Suprapubic skin (tissue), 4 donors: ENCODE data around the gene CBLB. TPM values are rescaled to one million over a fixed set of nuclear protein-coding genes. Genes with fewer than 3 reads are reported as not detected.

Experiments
- DNase-seq, 2 donors: peaks; one replicate each; pipeline ENCODE4 v3.0.0-alpha.2; 2019; ENCODE audit warnings: low spot score in 2 of 2
- H3K27ac ChIP-seq: fragments of 200-600 bp; sonication (generic); one replicate; pipeline ENCODE4 v1.5.1; 2019
- H3K27me3 ChIP-seq: fragments of 200-600 bp; sonication (generic); one replicate; pipeline ENCODE4 v1.5.1; 2019
- H3K36me3 ChIP-seq: fragments of 200-600 bp; sonication (generic); one replicate; pipeline ENCODE4 v1.5.1; 2019
- H3K4me1 ChIP-seq: fragments of 200-600 bp; sonication (generic); one replicate; pipeline ENCODE4 v1.5.1; 2019
- H3K4me3 ChIP-seq: fragments of 200-600 bp; sonication (generic); one replicate; pipeline ENCODE4 v1.5.1; 2019; ENCODE audit warnings: mild to moderate bottlenecking
- H3K9me3 ChIP-seq: fragments of 200-600 bp; sonication (generic); one replicate; pipeline ENCODE4 v1.5.1; 2019
- EP300 ChIP-seq: sonication (generic); formaldehyde crosslinking; IDR thresholded peaks from one replicate; pipeline ENCODE4 v1.6.1; 2017; ENCODE audit warnings: antibody characterized with exemption
- POLR2A ChIP-seq, 2 donors: fragments of 450-650 bp; IDR thresholded peaks; one replicate each; pipeline ENCODE4 v1.6.1; 2017; ENCODE audit warnings: antibody characterized with exemption in 2 of 2, mild to moderate bottlenecking in 2 of 2, moderate library complexity in 2 of 2
- POLR2AphosphoS5 ChIP-seq, 3 donors: sonication (generic); formaldehyde crosslinking; IDR thresholded peaks; one replicate each; pipeline ENCODE4 v1.6.1; 2017; ENCODE audit warnings: antibody characterized with exemption in 3 of 3
- WGBS: methylation state at CpG from one replicate; pipeline ENCODE4 v1.1.5; 2018; 5-methylcytosine and 5-hydroxymethylcytosine counted together
- total RNA-seq, 4 donors: library from RNA; depleted of rRNA; stranded (reverse); fragments of >200 nt; gene quantifications; one replicate each; pipeline ENCODE4 v1.1.0, GENCODE V29; 2016
- TF ChIP-seq, protein P1 (sequence below), 2 donors: fragments of 200-600 bp in 1 of 2; fragments of 450-650 bp in 1 of 2; sonication (generic) in 1 of 2; IDR thresholded peaks; one replicate each; pipeline ENCODE4 v1.5.1; 2016 to 2019; ENCODE audit warnings: antibody characterized with exemption in 2 of 2, mild to moderate bottlenecking in 1 of 2, moderate library complexity in 1 of 2

The CBLB gene
- total RNA-seq, 4 donors from 2014 or later = 16.8 to 43.8 (median 25.2) TPM

DNA sequence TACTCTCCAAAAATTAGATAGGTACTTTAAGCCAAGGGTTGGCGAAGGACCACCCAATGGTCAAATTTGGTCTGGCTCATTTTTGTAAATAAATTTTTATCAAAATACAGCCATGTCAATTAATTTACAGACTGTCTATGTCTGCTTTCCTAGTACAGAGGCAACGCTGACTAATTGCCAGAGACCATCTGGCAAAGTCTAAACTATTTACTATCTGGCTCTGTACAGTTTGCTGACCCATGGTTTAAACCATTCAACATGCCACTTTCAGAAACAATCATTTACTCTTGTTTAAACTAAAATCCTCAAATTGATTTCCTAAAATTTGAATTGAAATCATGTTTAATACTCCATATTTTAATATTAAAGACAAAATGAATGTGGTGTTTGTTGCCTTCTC, 25.9 kb downstream of the CBLB start:
- no peaks in the 10 kb centered on the region for H3K36me3 ChIP-seq
- H3K4me1 ChIP-seq = peaks cover 37% of the 10 kb centered on the region
- no peaks in the 10 kb centered on the region for H3K9me3 ChIP-seq
- WGBS = 86% methylated on average over 2 of the region's 2 CpGs
- no peak overlapping the region for H3K4me3 ChIP-seq
- no peaks in the 10 kb centered on the region for H3K27me3 ChIP-seq
- TF ChIP-seq EP300 (no peak), POLR2A (IDR thresholded peaks at IDR 0.05) (no peak), POLR2AphosphoS5 (IDR thresholded peaks at IDR 0.05) (no peak)
- TF ChIP-seq, protein P1, sequence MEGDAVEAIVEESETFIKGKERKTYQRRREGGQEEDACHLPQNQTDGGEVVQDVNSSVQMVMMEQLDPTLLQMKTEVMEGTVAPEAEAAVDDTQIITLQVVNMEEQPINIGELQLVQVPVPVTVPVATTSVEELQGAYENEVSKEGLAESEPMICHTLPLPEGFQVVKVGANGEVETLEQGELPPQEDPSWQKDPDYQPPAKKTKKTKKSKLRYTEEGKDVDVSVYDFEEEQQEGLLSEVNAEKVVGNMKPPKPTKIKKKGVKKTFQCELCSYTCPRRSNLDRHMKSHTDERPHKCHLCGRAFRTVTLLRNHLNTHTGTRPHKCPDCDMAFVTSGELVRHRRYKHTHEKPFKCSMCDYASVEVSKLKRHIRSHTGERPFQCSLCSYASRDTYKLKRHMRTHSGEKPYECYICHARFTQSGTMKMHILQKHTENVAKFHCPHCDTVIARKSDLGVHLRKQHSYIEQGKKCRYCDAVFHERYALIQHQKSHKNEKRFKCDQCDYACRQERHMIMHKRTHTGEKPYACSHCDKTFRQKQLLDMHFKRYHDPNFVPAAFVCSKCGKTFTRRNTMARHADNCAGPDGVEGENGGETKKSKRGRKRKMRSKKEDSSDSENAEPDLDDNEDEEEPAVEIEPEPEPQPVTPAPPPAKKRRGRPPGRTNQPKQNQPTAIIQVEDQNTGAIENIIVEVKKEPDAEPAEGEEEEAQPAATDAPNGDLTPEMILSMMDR (IDR thresholded peaks at IDR 0.05) = no peak
- no peak overlapping the region for H3K27ac ChIP-seq
- no peak for DNase-seq

DNA sequence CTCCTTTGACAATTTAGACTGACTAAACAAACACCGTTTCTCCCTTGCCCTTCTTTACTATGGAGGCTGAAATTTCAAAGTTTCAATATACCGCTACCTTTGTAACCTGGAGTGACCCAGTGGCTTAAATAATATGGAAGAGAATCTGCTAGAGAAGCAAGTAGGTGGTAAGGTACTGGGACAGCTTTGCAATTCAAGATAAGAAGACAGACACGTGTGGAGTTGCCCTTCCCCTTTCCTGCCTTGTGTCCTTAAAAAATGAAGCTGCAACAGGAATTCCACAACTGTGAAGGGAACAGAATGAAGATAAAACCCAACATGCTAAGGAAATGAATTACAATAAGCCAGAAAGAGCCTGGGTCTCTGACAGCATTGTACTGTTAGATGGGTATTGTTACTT, 26.4 kb downstream of the CBLB start:
- no peak overlapping the region for H3K27ac ChIP-seq
- no peaks in the 10 kb centered on the region for H3K9me3 ChIP-seq
- TF ChIP-seq POLR2A (IDR thresholded peaks at IDR 0.05) (no peak), EP300 (no peak), POLR2AphosphoS5 (IDR thresholded peaks at IDR 0.05) (no peak)
- TF ChIP-seq, protein P1 (IDR thresholded peaks at IDR 0.05) = no peak
- H3K36me3 ChIP-seq = no peaks in the 10 kb centered on the region
- DNase-seq = no peak
- WGBS = 93% methylated on average over 3 of the region's 3 CpGs
- H3K4me1 ChIP-seq = peaks cover 35% of the 10 kb centered on the region
- H3K4me3 ChIP-seq = no peak overlapping the region
- H3K27me3 ChIP-seq = no peaks in the 10 kb centered on the region

DNA sequence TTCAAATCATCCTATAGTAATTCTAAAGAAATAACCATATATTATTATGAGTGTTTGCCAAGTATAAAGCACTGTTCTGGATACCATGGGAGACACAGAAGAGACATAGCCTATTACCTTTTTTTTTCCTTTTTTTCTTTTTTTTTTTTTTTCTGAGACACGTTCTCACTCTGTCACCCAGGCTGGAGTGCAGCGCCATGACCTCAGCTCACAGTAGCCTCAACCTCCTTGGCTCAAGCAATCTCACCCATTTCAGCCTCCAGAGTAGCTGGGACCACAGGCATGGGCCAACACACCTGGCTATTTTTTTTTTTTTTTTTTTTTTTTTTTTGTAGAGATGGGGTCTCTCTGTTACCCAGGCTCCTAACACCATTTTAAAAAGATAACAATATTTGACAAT, 30.9 kb downstream of the CBLB start:
- H3K4me1 ChIP-seq = peaks cover 13% of the 10 kb centered on the region
- WGBS = 95% methylated on average over 2 of the region's 2 CpGs
- TF ChIP-seq EP300 (no peak), POLR2AphosphoS5 (IDR thresholded peaks at IDR 0.05) (no peak)
- TF ChIP-seq, protein P1 (IDR thresholded peaks at IDR 0.05) = no peak

DNA sequence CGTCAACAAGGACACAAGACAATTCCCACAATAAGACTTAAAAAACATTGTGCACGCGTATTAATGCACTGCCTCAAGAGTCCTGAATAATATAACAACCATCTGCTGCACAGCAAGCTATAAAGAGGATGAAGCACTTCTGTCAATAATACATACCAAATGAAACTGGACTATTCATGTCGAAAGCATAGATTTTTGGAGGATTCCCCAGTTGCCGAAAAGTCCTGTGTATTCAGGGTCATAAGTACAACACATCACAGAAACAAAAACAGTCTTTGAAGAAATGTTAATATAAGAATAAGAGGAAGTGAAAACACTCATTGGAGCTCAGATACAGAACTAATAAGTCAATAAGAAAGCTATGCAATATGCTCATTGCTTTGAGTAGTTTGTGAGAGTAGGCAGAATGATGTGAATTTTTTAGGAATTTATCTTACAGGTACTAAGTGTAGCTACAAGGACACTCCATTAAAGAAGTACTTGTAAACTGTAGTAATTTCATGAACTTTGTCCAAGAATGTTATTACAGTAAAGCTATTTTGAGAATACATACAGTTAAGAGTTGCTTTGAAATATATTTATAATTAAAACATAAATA, 31.6 kb downstream of the CBLB start:
- TF ChIP-seq EP300 = no peak
- Histone ChIP-seq H3K27me3 (no peaks in the 10 kb centered on the region), H3K4me3 (no peak overlapping the region), H3K9me3 (no peaks in the 10 kb centered on the region), H3K36me3 (no peaks in the 10 kb centered on the region), H3K27ac (no peak overlapping the region), H3K4me1 (peaks cover 13% of the 10 kb centered on the region)
- WGBS = 74% methylated on average over 5 of the region's 5 CpGs
- no peak for DNase-seq

More for the DNA sequence above, 30.9 kb downstream of the CBLB start:
- no peak overlapping the region for H3K27ac ChIP-seq
- H3K36me3 ChIP-seq = no peaks in the 10 kb centered on the region
- no peak overlapping the region for H3K4me3 ChIP-seq
- H3K9me3 ChIP-seq = no peaks in the 10 kb centered on the region
- no peaks in the 10 kb centered on the region for H3K27me3 ChIP-seq
- no peak for DNase-seq

DNA sequence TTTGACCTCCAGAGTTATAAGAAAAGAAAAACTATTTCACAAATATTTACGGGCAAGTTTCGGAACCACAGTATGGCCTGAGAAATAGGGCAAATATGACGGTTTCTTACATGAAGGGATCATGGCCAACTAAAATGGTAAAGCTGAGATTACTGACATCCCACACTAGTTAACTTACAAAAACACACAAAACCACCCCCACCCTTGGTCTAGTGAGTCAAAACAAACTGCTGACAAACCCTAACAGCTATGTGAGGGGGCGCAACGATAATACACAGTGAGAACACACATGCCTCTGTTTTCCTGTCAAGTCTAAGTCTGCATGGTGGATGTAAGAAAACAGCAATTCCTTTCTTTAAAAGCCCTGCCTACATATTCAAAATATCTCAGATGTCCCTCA, 32.3 kb downstream of the CBLB start:
- H3K9me3 ChIP-seq = no peaks in the 10 kb centered on the region
- no peak overlapping the region for H3K27ac ChIP-seq
- DNase-seq = no peak
- H3K4me1 ChIP-seq = peaks cover 13% of the 10 kb centered on the region
- 84% methylated on average over 5 of the region's 5 CpGs for WGBS
- H3K36me3 ChIP-seq = no peaks in the 10 kb centered on the region
- no peak overlapping the region for H3K4me3 ChIP-seq
- TF ChIP-seq, protein P1 (IDR thresholded peaks at IDR 0.05) = no peak
- TF ChIP-seq POLR2A (IDR thresholded peaks at IDR 0.05) (no peak), EP300 (no peak), POLR2AphosphoS5 (IDR thresholded peaks at IDR 0.05) (no peak)
- no peaks in the 10 kb centered on the region for H3K27me3 ChIP-seq

DNA sequence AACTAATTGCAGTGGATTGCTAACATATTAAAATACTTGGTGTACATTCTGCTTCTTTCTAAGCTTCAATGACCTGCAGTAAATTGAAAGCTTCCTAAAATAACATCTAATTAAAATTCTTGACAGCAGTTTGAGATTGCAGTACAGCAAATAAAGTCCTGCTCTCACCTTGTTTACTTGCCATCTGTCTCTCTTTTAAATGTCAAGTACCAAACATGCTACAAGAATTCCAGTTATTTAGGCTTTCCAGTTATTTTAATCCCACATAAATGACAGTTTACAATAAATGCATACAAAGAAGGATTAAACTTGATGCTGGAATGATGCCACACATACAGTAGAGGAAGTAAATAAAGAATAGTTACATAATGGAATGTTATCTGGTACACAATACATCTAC, 33.2 kb downstream of the CBLB start:
- DNase-seq = no peak
- Histone ChIP-seq H3K36me3 (no peaks in the 10 kb centered on the region), H3K27me3 (no peaks in the 10 kb centered on the region), H3K27ac (no peak overlapping the region), H3K4me3 (no peak overlapping the region), H3K9me3 (no peaks in the 10 kb centered on the region), H3K4me1 (peaks cover 19% of the 10 kb centered on the region)
- TF ChIP-seq POLR2AphosphoS5 (IDR thresholded peaks at IDR 0.05) = no peak
- TF ChIP-seq, protein P1 (IDR thresholded peaks at IDR 0.05) = no peak
- no peak for TF ChIP-seq EP300
- no peak for TF ChIP-seq POLR2A (IDR thresholded peaks at IDR 0.05)
